ENCODE data around the gene STARD10. TPM values are rescaled to one million over a fixed set of nuclear protein-coding genes. Genes with fewer than 3 reads are reported as not detected.

The STARD10 gene
- total RNA-seq, 1 experiment from 2014 or later, result 55.1 TPM

GRCh38 chr11:72732329-72732728 lies 61.5 kb downstream of the STARD10 start:
- intact Hi-C loops (cut with micrococcal nuclease; ENCODE audit: unreplicated experiment), result no loop called here
- Mint-ChIP-seq H3K4me3 (ENCODE audit: low read depth, unreplicated experiment) (no peak overlapping the region), H3K4me1 (ENCODE audit: low read depth, unreplicated experiment) (peaks cover 12% of the 10 kb centered on the region), H3K27ac (ENCODE audit: unreplicated experiment) (no peak overlapping the region), H3K36me3 (ENCODE audit: insufficient read depth, unreplicated experiment) (no peaks in the 10 kb centered on the region), H3K27me3 (ENCODE audit: unreplicated experiment) (no peaks in the 10 kb centered on the region), H3K9me3 (ENCODE audit: low read depth, unreplicated experiment) (no peaks in the 10 kb centered on the region)
- CTCF ChIA-PET, result no interaction called here
- TF ChIP-seq, protein P1, sequence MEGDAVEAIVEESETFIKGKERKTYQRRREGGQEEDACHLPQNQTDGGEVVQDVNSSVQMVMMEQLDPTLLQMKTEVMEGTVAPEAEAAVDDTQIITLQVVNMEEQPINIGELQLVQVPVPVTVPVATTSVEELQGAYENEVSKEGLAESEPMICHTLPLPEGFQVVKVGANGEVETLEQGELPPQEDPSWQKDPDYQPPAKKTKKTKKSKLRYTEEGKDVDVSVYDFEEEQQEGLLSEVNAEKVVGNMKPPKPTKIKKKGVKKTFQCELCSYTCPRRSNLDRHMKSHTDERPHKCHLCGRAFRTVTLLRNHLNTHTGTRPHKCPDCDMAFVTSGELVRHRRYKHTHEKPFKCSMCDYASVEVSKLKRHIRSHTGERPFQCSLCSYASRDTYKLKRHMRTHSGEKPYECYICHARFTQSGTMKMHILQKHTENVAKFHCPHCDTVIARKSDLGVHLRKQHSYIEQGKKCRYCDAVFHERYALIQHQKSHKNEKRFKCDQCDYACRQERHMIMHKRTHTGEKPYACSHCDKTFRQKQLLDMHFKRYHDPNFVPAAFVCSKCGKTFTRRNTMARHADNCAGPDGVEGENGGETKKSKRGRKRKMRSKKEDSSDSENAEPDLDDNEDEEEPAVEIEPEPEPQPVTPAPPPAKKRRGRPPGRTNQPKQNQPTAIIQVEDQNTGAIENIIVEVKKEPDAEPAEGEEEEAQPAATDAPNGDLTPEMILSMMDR (IDR thresholded peaks at IDR 0.05; ENCODE audit: unreplicated experiment), result no peak
- BruUV-seq (replicated peaks), result no TSS peak
- DNase-seq, result no peak

DNA sequence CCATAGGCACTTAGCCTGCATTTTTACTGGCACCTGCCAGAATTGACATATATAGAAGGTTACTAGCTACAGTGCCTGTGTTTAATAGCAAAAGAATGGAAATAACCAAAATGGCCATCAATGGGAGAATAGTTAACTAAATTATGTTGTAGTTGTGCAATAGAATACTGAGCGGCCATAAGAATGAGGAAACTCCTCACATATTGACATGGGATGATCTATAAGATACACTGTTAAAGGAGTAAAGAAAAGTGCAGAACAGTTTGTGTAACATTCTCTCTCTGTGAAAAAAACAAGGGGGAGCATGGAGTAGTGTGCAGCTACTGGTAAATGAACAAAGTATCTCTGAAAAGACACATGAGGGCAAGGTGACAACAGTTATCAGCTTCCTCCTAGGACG lies 63.1 kb downstream of the STARD10 start:
- Mint-ChIP-seq H3K4me1 (ENCODE audit: low read depth, unreplicated experiment) (no peaks in the 10 kb centered on the region), H3K27ac (ENCODE audit: unreplicated experiment) (no peak overlapping the region)

GRCh38 chr11:72730243-72730642 lies 63.6 kb downstream of the STARD10 start:
- CTCF ChIA-PET, result interaction anchor here (0.7 to 1.2 kb wide), 2 partner anchors 16 to 550 kb away, joined by 3 to 4 read pairs; no protein-coding TSS in a partner anchor
- intact Hi-C loops (cut with micrococcal nuclease; ENCODE audit: unreplicated experiment), result no loop called here
- Mint-ChIP-seq H3K4me1 (ENCODE audit: low read depth, unreplicated experiment) (no peaks in the 10 kb centered on the region), H3K36me3 (ENCODE audit: insufficient read depth, unreplicated experiment) (no peaks in the 10 kb centered on the region), H3K27me3 (ENCODE audit: unreplicated experiment) (no peaks in the 10 kb centered on the region), H3K9me3 (ENCODE audit: low read depth, unreplicated experiment) (no peaks in the 10 kb centered on the region), H3K27ac (ENCODE audit: unreplicated experiment) (no peak overlapping the region), H3K4me3 (ENCODE audit: low read depth, unreplicated experiment) (no peak overlapping the region)
- DNase-seq, result no peak
- BruUV-seq (replicated peaks), result no TSS peak
- TF ChIP-seq, protein P1 (IDR thresholded peaks at IDR 0.05; ENCODE audit: unreplicated experiment), result no peak

More for the DNA sequence above, 63.1 kb downstream of the STARD10 start:
- no peaks in the 10 kb centered on the region for H3K9me3 Mint-ChIP-seq (ENCODE audit: low read depth, unreplicated experiment)
- no TSS peak for BruUV-seq (replicated peaks)
- CTCF ChIA-PET, result interaction anchor here (0.6 kb wide), 1 partner anchor 14 kb away, joined by 5 read pairs; no protein-coding TSS in a partner anchor
- no peak overlapping the region for H3K4me3 Mint-ChIP-seq (ENCODE audit: low read depth, unreplicated experiment)
- H3K36me3 Mint-ChIP-seq (ENCODE audit: insufficient read depth, unreplicated experiment), result no peaks in the 10 kb centered on the region
- TF ChIP-seq, protein P1 (IDR thresholded peaks at IDR 0.05; ENCODE audit: unreplicated experiment), result no peak
- H3K27me3 Mint-ChIP-seq (ENCODE audit: unreplicated experiment), result no peaks in the 10 kb centered on the region
- DNase-seq, result no peak
- intact Hi-C loops (cut with micrococcal nuclease; ENCODE audit: unreplicated experiment), result no loop called here

GRCh38 chr11:72727521-72727920 lies 66.3 kb downstream of the STARD10 start:
- Mint-ChIP-seq H3K4me3 (ENCODE audit: low read depth, unreplicated experiment) (no peak overlapping the region), H3K36me3 (ENCODE audit: insufficient read depth, unreplicated experiment) (peaks cover 4% of the 10 kb centered on the region), H3K4me1 (ENCODE audit: low read depth, unreplicated experiment) (peaks cover 10% of the 10 kb centered on the region), H3K9me3 (ENCODE audit: low read depth, unreplicated experiment) (no peaks in the 10 kb centered on the region), H3K27ac (ENCODE audit: unreplicated experiment) (no peak overlapping the region), H3K27me3 (ENCODE audit: unreplicated experiment) (no peaks in the 10 kb centered on the region)
- CTCF ChIA-PET, result interaction anchor here (1.7 kb wide), 1 partner anchor 67 kb away, joined by 3 read pairs; the partner anchor contains the start of gene STARD10
- TF ChIP-seq, protein P1 (IDR thresholded peaks at IDR 0.05; ENCODE audit: unreplicated experiment), result no peak
- BruUV-seq (replicated peaks), result no TSS peak
- intact Hi-C loops (cut with micrococcal nuclease; ENCODE audit: unreplicated experiment), result loop anchor here (10.0 kb wide), 1 partner anchor 447 kb away; no protein-coding TSS in a partner anchor
- DNase-seq, result no peak
